Smooth muscle cell (in vitro differentiated cells): ENCODE measurements around the gene ATP6V1G1. TPM values are rescaled to one million over a fixed set of nuclear protein-coding genes. Genes with fewer than 3 reads are reported as not detected.

Source experiments
- DNase-seq: peaks from one replicate; lab custom pipeline; 2025; ENCODE audit not compliant: unreplicated experiment; lab: John Stamatoyannopoulos, UW
- H2AFZ ChIP-seq: fragments of 200-600 bp; sonication (generic); 2 replicates; pipeline ENCODE4 v1.6.0; 2016; ENCODE audit warnings: antibody characterized with exemption, low read depth, mild to moderate bottlenecking
- H3F3A ChIP-seq: fragments of 200-600 bp; sonication (generic); 2 replicates; pipeline ENCODE4 v1.6.0; 2017; ENCODE audit warnings: antibody characterized with exemption, low read depth
- H3K27ac ChIP-seq: fragments of 200-600 bp; sonication (generic); 2 replicates; pipeline ENCODE4 v1.5.1; 2016; ENCODE audit warnings: low read depth, mild to moderate bottlenecking
- H3K27me3 ChIP-seq: fragments of 200-600 bp; sonication (generic); 2 replicates; pipeline ENCODE4 v1.6.1; 2016; ENCODE audit warnings: low read depth, mild to moderate bottlenecking
- H3K36me3 ChIP-seq: fragments of 200-600 bp; sonication (generic); 2 replicates; pipeline ENCODE4 v1.5.1; 2016; ENCODE audit warnings: low read depth
- H3K4me1 ChIP-seq: fragments of 200-600 bp; sonication (generic); 2 replicates; pipeline ENCODE4 v1.5.1; 2016; ENCODE audit warnings: low read depth
- H3K4me2 ChIP-seq: fragments of 200-600 bp; sonication (generic); 2 replicates; pipeline ENCODE4 v1.6.0; 2016; ENCODE audit warnings: mild to moderate bottlenecking
- H3K4me3 ChIP-seq: fragments of 200-600 bp; sonication (generic); 2 replicates; pipeline ENCODE4 v1.5.1; 2016; ENCODE audit warnings: mild to moderate bottlenecking
- H3K79me2 ChIP-seq: fragments of 200-600 bp; sonication (generic); 2 replicates; pipeline ENCODE4 v1.6.0; 2016; ENCODE audit warnings: low read depth, mild to moderate bottlenecking
- H3K9ac ChIP-seq: fragments of 200-600 bp; sonication (generic); 2 replicates; pipeline ENCODE4 v1.6.0; 2016; ENCODE audit warnings: low read depth
- H3K9me3 ChIP-seq: fragments of 200-600 bp; sonication (generic); replicated peaks from 2 replicates; pipeline ENCODE4 v1.5.1; 2016; ENCODE audit warnings: low read depth
- H4K20me1 ChIP-seq: fragments of 200-600 bp; sonication (generic); 2 replicates; pipeline ENCODE4 v1.6.0; 2016; ENCODE audit warnings: low read depth
- WGBS: methylation state at CpG from one replicate; pipeline ENCODE4 v1.1.7; 2016; ENCODE audit warnings: low lambda C conversion rate; 5-methylcytosine and 5-hydroxymethylcytosine counted together
- polyA plus RNA-seq: library from polyadenylated mRNA; unstranded; fragments of >200 nt; fragmentation: Nextera tagmentation; extraction: Ambion mirVana; gene quantifications from 2 replicates; pipeline ENCODE4 v1.2.1, GENCODE V29; 2016
- total RNA-seq: library from RNA; depleted of rRNA; stranded (reverse); fragments of >200 nt; gene quantifications from 2 replicates; pipeline ENCODE4 v1.2.3, GENCODE V29; 2014
- TF ChIP-seq, protein P1 (sequence below): fragments of 200-600 bp; sonication (generic); IDR thresholded peaks from 2 replicates; pipeline ENCODE4 v1.5.1; 2017; ENCODE audit warnings: borderline replicate concordance, mild to moderate bottlenecking, antibody characterized with exemption; ENCODE audit not compliant: insufficient read depth, poor library complexity, severe bottlenecking

Gene ATP6V1G1
- total and polyA plus RNA-seq, 2 experiments from 2014 or later, result 340 to 400 TPM

DNA sequence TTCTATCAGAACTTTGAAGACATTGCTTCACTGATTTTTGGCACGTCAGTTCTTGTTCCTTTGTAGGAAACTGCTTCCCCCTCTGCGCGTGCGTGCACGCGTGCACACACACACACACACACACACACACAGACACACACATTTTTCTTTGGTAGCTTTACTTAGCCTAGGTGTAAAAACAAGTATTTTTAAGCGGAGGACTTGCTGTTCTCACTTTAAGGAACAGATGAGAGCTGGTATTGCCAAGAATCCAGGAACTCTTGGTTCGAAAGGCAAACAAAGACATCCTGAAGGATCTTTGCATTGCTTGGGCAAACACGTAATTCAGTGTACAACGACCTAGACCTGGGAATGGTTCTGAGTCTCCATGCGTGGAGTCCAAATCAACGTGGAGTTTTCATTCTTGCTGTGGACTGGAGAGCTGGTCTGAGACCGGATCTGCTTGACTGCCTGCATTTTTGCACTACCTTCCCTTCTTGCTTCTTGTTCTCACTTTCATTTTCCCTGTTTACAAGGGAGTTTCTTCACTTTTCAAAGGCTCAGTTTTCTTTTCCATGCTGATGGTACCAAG is 31.7 kb downstream of the ATP6V1G1 start:
- DNase-seq, result no peak
- Histone ChIP-seq H3K27me3 (no peaks in the 10 kb centered on the region), H3K9me3 (no peaks in the 10 kb centered on the region), H3K4me3 (no peak overlapping the region), H3K9ac (no peak overlapping the region), H3K36me3 (no peaks in the 10 kb centered on the region), H3K79me2 (peaks cover 33% of the 10 kb centered on the region), H3K27ac (no peak overlapping the region), H4K20me1 (no peaks in the 10 kb centered on the region), H3K4me1 (no peaks in the 10 kb centered on the region), H2AFZ (no peak overlapping the region), H3F3A (peaks cover 4% of the 10 kb centered on the region), H3K4me2 (no peak overlapping the region)
- 94% methylated on average over 13 of the region's 13 CpGs for WGBS
- TF ChIP-seq, protein P1, sequence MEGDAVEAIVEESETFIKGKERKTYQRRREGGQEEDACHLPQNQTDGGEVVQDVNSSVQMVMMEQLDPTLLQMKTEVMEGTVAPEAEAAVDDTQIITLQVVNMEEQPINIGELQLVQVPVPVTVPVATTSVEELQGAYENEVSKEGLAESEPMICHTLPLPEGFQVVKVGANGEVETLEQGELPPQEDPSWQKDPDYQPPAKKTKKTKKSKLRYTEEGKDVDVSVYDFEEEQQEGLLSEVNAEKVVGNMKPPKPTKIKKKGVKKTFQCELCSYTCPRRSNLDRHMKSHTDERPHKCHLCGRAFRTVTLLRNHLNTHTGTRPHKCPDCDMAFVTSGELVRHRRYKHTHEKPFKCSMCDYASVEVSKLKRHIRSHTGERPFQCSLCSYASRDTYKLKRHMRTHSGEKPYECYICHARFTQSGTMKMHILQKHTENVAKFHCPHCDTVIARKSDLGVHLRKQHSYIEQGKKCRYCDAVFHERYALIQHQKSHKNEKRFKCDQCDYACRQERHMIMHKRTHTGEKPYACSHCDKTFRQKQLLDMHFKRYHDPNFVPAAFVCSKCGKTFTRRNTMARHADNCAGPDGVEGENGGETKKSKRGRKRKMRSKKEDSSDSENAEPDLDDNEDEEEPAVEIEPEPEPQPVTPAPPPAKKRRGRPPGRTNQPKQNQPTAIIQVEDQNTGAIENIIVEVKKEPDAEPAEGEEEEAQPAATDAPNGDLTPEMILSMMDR, result no peak

DNA sequence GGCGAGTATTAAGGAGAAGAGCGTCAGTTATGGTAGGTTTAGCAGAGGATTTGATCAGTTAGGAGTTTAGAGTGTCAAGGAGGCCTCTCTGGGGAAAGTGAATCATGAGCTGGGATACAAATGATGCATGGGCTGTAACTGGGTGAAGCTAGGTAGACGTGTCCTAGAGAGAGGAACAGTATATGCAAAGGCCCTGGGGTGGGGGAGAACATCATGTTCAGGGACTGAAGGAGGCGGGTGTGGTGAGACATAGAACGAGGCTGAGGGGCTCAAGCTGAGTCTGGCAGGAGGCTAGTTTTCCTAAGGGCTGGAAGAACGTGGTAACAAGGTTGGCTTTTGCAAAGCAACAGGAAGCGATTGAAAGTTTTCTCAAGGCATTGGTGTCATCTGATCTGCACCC is 34.0 kb downstream of the ATP6V1G1 start:
- H3K36me3 ChIP-seq, result no peaks in the 10 kb centered on the region
- H3K9me3 ChIP-seq, result no peaks in the 10 kb centered on the region
- H3K79me2 ChIP-seq, result peaks cover 13% of the 10 kb centered on the region
- H3K9ac ChIP-seq, result no peak overlapping the region
- DNase-seq, result no peak
- H3K4me3 ChIP-seq, result no peak overlapping the region
- H2AFZ ChIP-seq, result no peak overlapping the region
- no peak overlapping the region for H3K4me2 ChIP-seq
- H3K4me1 ChIP-seq, result no peaks in the 10 kb centered on the region
- 88% methylated on average over 7 of the region's 7 CpGs for WGBS
- peaks cover 4% of the 10 kb centered on the region for H3F3A ChIP-seq
- no peaks in the 10 kb centered on the region for H4K20me1 ChIP-seq
- H3K27me3 ChIP-seq, result no peaks in the 10 kb centered on the region
- peak overlapping the region; percentile 82 for H3K27ac ChIP-seq
- TF ChIP-seq, protein P1, result no peak

DNA sequence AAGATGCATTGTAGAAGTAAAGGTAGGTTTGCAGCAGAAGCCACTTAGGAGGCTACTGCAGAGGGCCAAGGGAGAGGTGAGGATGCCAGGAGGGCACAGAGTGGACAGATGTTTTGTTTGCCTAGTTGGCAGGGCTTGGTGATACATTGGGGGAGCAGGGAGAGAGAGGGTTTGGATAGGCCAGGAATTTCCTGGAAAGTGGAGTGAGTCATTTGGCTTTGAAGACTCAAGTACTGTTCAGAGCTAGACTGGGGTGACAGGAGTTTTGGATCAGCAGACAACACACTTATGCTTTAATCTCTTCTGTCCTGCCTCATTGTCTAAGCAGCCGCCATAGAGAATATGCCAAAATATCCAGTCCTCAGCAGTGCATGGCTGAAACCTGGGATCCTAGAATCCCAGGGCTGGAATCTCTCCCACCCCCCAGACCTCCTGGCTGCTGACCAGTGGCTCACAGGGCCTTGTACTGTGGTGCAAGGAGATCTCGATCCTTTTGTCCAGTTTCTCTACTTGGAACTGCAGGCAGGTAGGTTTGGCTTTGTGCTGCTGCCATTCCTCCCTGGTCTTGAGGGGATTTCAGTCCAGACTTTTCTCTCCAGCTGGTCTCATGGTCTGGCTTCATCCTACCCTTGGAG is 34.5 kb downstream of the ATP6V1G1 start:
- Histone ChIP-seq H3K27me3 (no peaks in the 10 kb centered on the region), H2AFZ (no peak overlapping the region), H3K4me1 (no peaks in the 10 kb centered on the region), H3K4me2 (peak overlapping the region; percentile 52), H3K36me3 (no peaks in the 10 kb centered on the region), H3K79me2 (peaks cover 7% of the 10 kb centered on the region), H3K9ac (no peak overlapping the region), H3F3A (peaks cover 4% of the 10 kb centered on the region), H3K4me3 (no peak overlapping the region), H3K27ac (peak overlapping the region; percentile 82), H4K20me1 (no peaks in the 10 kb centered on the region), H3K9me3 (no peaks in the 10 kb centered on the region)
- DNase-seq, result no peak
- TF ChIP-seq, protein P1, result no peak
- 49% methylated on average over 2 of the region's 2 CpGs for WGBS

DNA sequence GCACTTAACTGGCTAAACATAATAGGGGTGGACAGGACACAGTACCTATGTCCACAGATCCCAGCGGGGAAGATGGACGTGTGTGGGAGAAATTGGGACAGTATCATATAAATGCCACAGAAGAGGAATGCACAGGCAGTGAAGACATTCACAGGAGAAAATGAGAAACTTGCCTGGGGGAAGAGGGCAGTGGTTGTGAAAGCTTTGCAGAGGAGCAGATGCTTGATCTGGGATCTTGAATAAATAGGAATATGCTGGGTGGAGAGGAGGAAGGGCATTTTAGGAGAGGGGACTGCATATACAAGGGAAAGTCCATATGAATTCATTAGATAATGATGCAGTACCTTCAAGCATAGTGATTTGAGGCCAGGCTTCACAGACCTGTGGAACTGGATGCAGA is 37.1 kb downstream of the ATP6V1G1 start:
- H3K36me3 ChIP-seq, result no peaks in the 10 kb centered on the region
- WGBS, result 88% methylated on average over 2 of the region's 2 CpGs
- H3K79me2 ChIP-seq, result no peaks in the 10 kb centered on the region
- no peaks in the 10 kb centered on the region for H3K4me1 ChIP-seq
- no peak overlapping the region for H3K4me3 ChIP-seq
- H4K20me1 ChIP-seq, result no peaks in the 10 kb centered on the region
- no peak overlapping the region for H3K4me2 ChIP-seq
- H3K27me3 ChIP-seq, result no peaks in the 10 kb centered on the region
- H3F3A ChIP-seq, result peaks cover 4% of the 10 kb centered on the region
- DNase-seq, result no peak
- H3K9me3 ChIP-seq, result no peaks in the 10 kb centered on the region
- no peak overlapping the region for H3K27ac ChIP-seq
- TF ChIP-seq, protein P1, result no peak
- H3K9ac ChIP-seq, result no peak overlapping the region
- no peak overlapping the region for H2AFZ ChIP-seq
